ENCODE measurements around the gene FMOD.
"Not testable (repeated sequence)": the region's sequence is repeated elsewhere in the genome, so short reads cannot be mapped to it uniquely, and the experiment has no call there.

Gene FMOD

DNA sequence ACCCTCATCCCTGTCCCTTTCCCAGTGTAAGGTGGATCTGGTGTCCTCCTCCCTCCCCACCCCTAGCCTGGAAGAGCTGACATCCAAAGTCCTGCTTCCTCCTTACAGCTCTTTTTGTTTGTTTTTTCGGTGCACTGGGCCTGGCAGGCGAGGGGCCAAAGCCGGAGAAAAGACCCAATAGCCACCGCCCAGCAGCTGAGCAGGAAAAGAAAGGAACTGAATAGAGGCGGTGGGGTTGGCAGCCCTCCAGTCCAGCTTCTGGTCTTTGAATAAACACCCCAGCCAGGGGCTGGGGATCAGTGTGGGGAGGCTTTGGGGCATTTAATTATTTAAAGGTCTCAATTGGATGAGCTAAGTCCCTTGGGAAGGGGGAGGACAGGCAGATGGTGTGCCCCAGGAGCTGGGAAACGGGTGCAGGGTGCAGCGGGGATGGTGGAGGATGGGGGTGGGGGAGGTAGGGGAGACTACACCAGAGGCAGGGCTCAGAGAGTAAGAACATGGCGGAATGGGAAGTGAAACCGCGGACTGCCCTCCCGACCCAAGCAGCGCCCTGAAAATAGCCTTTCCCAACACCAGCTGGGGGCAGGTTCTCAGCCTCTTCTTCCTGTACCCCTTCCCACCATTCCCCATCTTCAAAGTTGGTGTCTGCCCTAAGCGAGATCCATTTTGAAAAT is 25.4 kb downstream of the FMOD start:
- DNase-seq (ENCODE audit: low read depth): no peak

DNA sequence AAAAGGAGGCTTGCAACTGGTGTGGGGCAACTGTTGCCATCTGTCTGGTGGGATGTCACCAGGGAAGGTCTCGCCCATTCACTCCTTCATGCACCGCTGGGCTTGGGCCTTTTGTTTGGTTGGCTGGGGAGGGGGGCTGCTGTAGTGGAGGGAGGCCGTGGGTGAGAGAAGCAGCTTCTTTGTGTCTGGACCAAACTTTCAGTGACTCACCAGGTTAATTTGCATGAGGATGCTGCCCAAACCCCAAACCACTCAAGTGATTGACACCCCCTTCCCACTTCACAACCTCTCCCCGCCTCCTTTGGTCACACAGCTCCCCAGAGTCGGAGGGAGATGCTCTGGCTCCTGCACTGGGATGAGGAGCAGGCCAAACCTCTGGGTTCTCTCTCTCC is 25.9 kb downstream of the FMOD start:
- DNase-seq (ENCODE audit: low read depth): no peak

DNA sequence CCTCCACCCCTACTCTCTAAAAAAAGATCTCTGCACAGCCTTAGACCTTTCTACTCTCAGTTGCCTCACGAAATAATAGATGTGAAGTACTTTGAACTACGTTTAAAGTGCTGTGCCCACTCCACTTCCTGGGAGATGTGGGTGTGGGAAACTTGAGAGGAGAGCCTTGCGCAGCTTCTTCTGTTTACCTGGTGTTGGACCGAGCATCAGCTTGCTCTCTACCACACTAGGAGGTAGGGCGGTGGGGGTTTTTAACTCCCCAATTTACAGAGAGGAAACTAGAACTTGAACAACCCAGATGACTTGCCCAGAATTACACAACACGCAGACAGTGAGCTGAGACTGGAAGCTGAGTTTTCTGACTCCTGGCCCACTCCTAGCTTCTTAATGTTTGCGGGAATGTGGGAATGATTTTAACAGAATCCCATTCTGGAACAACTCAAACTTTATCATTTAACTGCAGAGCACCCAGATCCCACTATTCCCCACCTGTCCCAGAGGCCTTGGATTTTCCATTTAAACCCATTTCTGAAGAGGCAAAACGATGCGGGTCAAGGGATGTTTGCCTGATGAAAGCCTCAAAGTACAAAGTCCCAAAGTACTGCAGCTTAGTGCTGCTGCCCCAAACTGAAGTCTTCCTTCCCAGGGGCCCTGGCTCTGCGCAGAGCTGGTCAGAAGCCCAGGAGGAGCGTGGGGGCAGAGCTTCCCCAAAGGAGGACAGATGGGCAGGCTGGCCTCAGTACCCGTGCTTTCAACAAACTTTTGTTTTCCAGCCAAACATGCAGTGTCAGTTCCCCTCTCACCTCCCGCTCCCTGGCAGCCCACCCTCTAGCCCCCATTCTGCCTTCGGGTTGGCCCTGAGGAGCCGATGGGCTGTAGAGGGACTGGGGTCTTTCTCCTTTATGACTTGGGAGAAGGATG is 26.6 kb downstream of the FMOD start:
- DNase-seq (ENCODE audit: low read depth): no peak

DNA sequence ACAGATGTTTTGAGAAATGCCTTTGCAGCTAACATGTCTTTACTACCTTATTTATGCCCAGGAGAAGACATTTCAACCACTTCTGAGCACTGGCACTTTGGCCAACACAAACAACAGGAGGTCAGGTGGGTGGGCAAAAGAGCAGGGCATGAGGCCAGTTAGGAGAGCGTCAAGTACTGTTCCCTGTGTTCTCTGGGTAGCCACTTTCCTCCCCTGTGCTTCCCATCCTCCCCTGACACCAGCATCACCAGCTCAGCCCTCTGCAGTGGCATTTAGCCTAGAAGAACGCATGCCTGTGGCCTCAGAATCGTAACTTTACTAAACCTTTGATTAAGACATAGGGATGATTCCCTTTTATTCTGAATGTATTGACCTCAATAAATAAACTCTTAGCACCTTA is 27.3 kb downstream of the FMOD start:
- no peak for DNase-seq (ENCODE audit: low read depth)

DNA sequence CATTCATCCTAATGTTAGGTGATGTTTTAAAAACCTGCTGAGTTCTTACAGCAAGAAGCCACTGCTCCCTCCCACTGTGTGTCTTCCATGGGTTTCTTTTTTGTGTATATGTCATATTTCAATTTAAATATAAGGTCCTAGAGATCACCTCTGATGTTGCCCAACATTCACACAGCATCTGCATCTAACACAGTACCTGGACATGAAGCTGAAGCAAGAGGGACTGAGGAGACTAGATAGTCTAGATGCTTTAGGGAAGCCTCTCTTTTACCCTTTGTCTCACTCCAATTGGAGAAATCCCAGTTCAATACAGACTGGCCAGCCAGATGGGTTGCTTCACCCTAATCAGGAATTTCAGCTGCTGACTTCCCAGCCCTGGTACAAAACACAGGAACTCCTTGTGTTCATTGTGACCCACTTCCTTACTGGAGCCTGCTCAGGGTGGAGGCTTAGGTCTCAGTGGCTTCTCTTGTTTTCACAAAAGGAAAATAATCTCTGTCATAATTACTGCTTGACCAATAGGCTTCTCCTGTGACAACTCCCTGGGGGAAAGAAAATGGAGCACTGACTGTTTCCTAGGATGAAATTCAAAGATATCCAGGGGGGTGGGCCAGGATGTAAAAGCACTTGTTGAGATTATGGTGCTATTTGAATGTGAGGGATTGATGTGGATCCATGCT is 28.3 kb downstream of the FMOD start:
- DNase-seq (ENCODE audit: low read depth): no peak

DNA sequence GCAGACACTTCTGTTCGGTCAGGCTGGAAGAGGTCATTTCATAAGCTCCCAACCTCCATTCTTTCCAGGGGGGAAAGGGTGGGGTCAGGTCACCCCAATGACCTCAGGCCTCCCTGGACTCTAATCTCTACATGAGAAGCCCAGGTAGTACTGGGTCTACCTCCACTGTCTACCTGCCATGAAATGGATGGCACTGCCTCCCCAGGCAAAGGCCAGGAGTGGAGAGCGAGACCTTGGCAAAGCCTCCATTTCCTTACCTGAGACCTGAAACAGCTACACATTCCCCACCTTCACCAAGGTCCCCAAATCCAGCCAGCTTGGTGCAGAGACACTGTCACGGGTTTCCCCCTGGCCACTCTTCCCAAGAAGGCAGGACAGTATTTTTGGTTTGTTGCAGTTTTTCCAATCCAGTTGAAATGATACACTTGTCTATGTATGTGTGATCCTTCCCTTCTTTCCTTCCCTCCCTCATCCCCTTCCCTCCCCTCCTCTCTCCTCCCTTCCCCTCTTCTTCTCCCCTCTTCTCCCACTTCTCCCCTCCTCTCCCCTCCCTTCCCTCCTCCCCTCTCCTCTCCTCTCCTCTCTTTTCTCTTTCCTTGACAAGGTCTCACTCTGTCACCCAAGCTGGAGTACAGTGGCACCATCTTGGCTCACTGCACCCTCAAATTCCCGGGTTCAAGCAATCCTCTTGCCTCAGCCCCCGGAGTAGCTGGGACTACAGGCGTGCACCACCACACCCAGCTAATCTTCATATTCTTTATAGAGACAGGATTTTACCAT is 29.5 kb downstream of the FMOD start:
- DNase-seq (ENCODE audit: low read depth): no peak

DNA sequence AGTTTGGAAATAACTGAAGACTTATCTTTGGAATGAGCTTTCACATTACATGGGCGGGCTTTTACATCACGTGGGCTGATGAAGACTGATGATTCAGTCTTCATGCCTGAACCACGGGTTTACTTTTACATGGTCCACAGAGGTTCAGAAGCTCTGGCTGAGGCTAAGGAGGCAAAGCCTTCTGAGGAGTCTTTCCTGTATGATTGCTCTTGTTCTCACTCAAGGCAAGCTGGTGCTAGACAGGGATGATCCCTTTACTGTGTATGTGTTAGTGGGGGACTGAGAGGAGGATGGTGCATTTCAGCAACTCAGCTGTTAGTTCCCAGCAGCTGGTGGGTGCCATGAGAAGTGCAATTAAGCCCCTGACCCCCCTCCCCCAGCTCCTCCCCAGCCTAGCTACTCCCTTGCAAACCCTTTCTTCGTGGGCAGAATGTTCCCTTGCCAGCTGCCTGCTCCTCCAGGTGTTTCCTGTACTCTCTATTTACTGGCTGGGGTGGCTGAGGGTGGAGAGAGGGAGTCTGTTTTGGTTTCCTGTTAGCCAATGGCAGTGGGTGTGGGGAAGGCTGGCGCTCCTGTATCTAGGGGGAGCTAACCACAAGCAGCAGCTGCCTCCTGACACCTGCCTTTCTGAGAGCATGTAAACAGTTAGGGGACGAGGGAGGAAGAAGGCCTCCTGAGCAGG is 30.2 kb downstream of the FMOD start:
- DNase-seq (ENCODE audit: low read depth): no peak

DNA sequence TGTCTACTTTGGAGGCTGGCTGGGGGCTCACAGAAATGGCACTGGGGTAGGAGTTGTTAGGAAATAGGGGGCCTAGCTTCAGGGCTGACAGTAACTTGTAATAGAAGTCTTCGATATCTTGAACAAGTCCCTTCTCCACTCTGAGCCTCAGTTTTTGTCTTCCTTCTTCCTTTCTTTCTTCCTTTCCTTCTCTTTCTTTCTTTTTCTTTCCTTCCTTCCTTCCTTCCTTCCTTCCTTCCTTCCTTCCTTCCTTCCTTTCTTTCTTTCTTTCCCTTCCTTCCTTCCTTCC is 32.7 kb downstream of the FMOD start:
- DNase-seq (ENCODE audit: low read depth): no peak

DNA sequence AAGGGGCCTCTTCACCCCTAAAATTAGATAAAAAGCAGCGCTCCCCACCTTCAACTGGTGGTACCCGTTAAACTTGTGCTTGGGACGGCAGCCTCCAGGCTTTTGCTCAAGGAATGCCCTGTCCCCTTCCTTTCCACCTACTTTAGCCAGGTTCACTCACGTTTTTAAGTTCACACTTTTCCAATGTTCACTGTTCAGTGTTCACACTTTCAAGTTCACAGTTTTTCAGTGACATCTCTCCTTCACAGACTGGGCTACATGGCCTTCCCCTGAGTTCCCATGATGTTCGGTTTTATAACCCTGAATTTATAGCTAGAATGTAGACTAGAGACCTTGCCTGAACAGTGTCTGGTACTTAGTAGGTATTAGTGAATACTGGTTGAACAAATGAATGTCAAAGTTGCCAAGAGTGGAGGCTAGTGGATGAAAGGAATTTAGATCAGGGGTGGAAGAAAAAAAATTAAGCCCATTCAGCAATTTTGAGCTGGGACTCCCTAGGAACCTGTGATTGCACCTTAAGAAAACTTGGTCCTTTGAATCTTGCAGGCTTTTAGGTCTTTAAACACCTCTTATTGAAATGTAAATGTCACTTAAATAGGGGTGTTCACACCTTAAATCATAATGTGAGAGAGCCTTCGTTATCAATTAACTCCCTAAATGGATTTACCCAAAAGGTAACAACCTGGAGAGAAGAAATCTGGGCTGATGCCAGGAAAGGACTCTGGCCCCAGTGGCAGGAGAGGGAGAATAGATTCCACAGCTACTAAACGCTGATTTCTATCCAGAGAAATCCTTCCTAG is 33.3 kb downstream of the FMOD start:
- DNase-seq (ENCODE audit: low read depth): no peak

DNA sequence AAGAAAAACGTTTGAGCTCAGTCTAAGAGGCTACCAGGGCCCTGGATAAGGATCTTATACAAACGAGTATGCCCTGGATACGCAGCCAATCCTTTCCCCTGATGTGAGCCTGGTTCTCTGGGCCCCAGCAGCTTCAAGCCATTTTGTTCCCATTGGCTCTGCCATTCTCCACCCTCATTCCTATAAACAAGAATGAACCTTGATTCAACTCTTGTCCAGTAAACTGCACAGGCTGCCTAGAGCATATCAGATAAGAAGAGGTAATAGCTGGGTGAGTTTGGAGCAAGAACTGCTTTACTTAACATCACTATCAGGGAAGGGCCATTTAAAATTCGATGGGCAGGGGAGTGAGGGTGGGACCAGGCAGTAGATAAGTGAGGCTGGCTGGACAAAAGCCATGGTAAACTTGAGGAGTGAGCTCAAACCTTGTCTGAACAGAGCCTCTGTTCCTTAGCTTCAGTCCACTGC is 34.3 kb downstream of the FMOD start:
- DNase-seq (ENCODE audit: low read depth): no peak

DNA sequence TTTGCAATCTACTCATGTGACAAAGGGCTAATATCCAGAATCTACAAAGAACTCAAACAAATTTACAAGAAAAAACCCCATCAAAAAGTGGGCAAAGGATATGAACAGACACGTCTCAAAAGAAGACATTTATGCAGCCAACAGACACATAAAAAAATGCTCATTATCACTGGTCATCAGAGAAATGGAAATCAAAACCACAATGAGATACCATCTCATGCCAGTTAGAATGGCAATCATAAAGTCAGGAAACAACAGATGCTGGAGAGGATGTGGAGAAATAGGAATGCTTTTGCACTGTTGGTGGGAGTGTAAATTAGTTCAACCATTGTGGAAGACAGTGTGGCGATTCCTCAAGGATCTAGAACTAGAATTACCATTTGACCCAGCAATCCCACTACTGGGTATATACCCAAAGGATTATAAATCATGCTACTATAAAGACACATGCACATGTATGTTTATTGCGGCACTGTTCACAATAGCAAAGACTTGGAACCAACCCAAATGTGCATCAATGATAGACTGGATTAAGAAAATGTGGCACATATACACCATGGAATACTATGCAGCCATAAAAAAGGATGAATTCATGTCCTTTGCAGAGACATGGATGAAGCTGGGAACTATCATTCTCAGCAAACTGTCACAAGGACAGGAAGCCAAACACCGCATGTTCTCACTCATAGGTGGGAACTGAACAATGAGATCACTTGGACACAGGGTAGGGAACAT is 36.7 kb downstream of the FMOD start:
- not testable (repeated sequence) for DNase-seq (ENCODE audit: low read depth)

DNA sequence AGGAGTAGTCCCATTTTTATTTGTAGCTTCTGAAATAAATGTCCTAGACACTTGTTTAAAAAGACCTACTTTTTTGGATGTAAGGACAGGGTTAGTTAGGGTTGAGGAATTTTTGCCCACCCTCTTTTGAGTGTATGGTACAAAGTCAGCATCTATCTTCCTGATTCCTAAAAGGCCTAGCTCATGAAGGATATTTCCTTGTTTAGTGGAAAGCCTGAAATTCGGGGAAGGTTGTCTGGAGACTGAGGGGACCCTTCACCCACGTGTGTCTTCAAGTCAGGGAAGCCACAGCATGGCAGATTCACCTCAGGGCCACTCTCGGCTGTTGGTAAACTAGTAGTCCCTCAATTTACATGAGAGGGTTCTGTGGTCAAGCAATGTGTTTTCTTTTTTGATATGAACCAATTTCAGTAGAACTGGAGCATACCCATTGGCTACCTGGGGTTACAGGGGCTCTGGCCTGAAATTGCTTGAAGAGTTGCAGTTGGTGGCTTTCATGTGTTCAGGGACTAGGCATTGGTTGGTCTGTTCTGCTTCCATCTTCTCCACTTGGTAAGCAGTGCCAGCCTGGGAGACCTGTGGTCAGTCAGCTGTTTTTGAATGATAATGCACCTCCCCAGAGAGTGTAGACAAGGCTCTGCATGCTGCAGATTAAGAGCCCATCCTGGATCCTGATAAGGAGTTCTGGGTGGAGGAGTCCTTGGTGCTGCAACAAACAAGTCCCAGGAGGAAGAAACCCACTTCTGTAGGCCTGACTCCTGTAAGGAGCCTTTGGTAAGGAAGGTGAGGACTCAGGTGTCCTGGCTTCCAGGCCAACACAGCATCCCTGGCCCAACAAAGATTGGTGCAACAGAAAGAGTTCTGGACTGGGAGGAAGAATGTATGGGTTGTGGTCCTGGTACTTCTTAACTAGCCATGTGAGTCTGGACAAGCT is 39.3 kb downstream of the FMOD start:
- DNase-seq (ENCODE audit: low read depth): no peak

DNA sequence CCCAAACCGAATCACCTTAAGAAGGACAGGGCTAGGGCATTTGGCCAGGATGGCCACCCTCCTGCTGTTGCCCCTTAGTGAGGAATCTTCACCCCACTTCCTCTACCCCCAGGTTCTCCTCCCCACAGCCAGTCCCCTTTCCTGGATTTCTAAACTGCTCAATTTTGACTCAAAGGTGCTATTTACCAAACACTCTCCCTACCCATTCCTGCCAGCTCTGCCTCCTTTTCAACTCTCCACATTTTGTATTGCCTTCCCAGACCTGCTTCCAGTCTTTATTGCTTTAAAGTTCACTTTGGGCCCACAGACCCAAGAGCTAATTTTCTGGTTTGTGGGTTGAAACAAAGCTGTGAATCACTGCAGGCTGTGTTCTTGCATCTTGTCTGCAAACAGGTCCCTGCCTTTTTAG is 42.0 kb downstream of the FMOD start:
- no peak for DNase-seq (ENCODE audit: low read depth)

DNA sequence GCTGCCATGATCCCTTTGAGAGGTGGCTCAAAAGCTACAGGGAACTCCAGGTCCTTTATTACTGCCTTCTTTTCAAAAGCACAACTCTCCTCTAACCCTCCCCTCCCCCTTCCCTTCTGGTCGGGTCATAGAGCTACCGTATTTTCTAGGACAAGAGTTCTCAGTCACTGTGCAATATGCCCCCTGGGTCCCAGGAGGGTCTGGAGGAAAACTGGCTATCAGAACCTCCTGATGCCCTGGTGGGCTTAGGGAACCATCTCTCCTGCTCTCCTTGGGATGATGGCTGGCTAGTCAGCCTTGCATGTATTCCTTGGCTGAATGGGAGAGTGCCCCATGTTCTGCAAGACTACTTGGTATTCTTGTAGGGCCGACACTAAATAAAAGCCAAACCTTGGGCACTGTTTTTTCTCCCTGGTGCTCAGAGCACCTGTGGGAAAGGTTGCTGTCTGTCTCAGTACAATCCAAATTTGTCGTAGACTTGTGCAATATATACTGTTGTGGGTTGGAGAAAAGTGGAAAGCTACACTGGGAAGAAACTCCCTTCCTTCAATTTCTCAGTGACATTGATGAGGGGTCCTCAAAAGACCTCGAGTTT is 42.5 kb downstream of the FMOD start:
- DNase-seq (ENCODE audit: low read depth): no peak

DNA sequence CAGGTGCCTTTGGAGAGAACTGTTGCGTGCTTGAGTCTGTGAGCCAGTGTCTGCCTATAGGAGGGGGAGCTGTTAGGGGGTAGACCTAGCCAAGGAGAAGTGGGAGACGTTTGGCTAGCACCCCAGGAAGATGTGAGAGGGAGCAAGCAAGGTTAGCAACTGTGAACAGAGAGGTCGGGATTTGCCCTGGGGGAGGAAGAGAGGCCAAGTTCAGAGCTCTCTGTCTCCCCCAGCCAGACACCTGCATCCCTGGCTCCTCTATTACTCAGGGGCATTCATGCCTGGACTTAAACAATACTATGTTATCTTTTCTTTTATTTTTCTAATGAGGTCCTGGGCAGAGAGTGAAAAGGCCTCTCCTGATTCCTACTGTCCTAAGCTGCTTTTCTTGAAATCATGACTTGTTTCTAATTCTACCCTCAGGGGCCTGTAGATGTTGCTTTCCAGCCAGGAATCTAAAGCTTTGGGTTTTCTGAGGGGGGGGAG is 43.2 kb downstream of the FMOD start:
- DNase-seq (ENCODE audit: low read depth): no peak

DNA sequence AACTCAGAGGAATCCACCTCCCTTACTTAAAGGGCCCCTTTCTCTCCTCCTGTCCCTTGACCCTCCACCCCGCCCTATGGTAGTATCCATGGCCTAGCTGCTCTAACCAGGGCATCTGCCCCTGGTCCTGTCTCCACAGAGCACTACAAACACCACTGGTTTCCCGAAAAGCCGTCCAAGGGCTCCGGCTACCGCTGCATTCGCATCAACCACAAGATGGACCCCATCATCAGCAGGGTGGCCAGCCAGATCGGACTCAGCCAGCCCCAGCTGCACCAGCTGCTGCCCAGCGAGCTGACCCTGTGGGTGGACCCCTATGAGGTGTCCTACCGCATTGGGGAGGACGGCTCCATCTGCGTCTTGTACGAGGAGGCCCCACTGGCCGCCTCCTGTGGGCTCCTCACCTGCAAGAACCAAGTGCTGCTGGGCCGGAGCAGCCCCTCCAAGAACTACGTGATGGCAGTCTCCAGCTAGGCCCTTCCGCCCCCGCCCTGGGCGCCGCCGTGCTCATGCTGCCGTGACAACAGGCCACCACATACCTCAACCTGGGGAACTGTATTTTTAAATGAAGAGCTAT is 43.9 kb downstream of the FMOD start:
- DNase-seq (ENCODE audit: low read depth): no peak

DNA sequence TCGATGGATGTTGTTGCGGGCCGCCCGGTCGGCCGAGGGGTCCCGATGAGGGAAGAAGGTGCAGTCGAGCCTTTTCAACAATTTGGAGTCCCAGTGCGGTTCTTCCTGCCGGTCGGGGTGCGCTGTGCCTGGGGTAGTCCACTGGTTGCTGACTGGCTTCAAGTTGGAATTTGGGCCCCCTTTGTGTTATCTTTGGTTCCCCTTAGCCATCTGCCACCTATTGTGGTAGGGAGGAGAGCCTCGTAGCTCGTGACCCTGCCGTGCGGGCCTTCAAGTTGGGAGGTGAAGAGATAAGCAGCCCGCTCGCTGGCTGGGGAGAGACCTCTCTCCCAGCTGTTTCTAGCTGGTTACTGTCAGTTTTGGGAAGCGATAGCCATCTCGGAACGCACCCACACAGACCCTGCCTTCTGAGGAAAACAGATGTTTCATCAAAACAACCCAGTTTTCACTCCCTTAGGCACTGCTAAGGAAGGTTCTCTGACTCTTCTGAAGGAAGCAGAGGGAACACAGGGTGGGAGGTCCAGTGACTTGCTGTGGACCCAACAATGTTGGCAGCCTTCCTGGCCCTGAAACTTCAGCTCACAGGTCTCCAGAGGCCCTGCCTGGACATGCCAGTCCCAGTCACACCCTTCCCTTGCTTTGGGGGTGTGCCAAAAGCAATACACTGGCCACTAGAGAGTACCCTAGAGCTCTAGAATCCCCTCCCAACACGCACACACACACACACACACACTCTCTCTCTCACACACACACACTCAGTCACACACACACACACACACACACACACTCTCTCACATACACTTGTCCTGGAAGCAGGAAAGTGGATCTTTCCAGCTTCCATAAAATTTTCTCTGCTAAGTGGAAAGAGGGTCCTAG is 44.6 kb downstream of the FMOD start:
- no peak for DNase-seq (ENCODE audit: low read depth)
